ENCODE measurements around the gene PAQR9.
A peak's percentile ranks its signal among the peaks of the same experiment; 100 is the strongest.

PAQR9 gene

DNA sequence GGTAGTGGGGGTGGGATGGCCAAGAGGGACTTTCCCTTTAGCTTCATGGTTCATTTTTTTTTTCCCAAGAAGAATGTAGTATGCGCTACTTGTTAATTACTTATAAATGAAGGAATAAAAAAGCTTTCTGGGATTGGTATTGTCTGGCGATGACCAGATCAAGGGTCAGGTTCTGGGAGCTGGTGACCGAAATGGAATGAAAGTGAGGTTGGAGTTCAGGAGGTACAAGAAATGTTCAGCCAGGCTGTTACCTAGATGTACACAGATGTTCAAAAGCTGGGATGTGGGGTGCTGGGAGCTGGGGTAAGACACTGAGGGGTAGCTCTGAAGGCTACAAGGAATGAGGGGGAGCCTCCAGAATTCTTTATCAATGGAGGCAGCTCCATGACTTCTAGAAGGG, 20.8 kb upstream of the PAQR9 start:
- Histone ChIP-seq H3K4me3 (no peak overlapping the region), H3K27ac (no peak overlapping the region)

GRCh38 chr3:142983318-142983717, 19.8 kb upstream of the PAQR9 start:
- no peak overlapping the region for H3K4me3 ChIP-seq
- no peak overlapping the region for H3K27ac ChIP-seq

DNA sequence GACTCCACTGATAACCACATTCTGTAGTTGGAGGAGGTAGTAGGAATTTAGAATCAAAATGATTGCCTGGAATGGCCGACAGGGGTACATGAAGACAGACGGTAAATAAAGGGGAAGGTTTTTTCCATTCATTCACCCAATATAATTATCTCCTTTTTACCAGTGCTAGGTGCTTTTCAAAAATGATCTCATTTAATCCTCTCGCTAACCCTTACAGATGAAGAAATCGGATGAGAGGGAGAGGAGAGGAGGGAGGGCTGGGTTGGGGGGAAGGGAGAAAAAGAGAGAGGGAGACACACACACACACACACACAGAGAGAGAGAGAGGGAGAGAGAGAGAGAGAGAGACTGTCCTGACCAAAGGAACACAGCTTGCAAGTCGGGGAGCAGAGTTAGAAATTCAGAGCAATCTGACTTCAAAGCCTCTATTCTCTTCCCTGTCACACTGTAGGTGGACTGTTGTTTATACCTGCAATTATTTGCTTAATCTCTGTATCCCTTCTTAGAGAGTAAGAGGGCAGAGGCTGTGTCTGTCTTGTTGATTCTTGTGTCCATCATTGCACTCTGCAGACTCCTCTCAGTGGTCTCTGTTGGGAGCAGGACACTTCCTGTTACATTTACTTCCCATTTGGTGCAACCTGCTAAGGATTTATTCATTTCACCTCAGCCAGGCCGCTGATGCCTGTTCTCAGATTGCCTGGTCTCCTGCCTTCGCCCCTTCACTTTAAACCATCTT, 18.7 kb upstream of the PAQR9 start:
- Histone ChIP-seq H3K4me3 (no peak overlapping the region), H3K27ac (no peak overlapping the region)

DNA sequence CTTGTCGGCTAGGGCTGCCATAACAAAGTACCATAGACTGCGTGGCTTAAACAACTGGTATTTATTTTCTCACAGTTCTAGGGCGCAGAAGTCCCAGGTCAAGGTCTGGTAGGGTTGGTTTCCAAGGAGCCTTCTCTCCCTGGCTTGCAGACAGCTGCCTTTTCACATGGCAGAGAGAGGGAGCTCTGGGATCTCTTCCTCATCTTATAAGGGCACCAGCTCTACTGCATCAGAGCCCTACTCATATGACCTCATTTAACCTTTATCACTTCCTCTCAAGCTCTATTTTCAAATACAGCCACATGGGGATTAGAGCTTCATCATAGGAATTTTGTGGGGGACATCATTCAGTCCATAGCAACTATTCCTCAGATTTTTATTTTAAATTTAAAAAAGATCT, 17.6 kb upstream of the PAQR9 start:
- H3K4me3 ChIP-seq, result no peak overlapping the region
- H3K27ac ChIP-seq, result no peak overlapping the region

- H3K4me3 ChIP-seq, result no peak overlapping the region
- H3K27ac ChIP-seq, result no peak overlapping the region
Measured at GRCh38 chr3:142977399-142977728, 13.9 kb upstream of the PAQR9 start.

GRCh38 chr3:142976621-142977398, 13.3 kb upstream of the PAQR9 start:
- Histone ChIP-seq H3K27ac (no peak overlapping the region), H3K4me3 (no peak overlapping the region)

GRCh38 chr3:142975316-142975995, 12.0 kb upstream of the PAQR9 start:
- Histone ChIP-seq H3K4me3 (no peak overlapping the region), H3K27ac (no peak overlapping the region)

GRCh38 chr3:142973217-142974009, 9.9 kb upstream of the PAQR9 start:
- H3K27ac ChIP-seq, result no peak overlapping the region
- H3K4me3 ChIP-seq, result no peak overlapping the region

DNA sequence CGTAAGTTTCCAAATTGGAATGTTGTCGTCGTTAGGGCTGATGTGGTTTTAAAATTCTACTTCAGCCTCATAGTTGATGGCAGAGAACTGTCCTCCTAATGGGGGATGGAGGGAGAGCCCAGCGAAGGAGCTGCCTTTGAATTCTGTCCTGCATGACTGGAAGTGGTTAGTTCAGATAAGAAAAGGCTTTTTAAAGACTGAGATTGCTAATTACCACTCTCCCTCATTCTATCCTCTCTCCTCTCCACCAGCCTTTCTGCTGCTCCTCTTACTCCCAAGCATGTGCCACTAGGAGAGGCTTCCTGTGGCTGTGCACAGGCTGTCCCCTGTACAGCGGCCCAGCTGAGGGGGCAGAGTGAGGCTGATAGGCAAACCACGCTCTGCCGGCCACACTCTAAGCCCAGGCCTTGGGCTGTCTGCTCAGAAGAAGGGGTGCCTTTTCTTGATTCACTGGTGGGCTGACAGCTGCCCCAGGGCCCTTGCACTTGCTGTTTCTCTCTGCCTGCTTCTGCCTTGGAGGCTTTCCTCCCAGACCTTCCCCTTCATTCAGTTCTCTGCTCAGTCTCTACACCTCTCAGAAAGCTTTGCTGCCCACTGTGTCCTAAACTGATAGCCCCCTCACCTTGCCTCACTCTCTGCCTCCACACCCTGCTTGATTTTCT, 8.7 kb upstream of the PAQR9 start:
- no peak overlapping the region for H3K4me3 ChIP-seq
- no peak overlapping the region for H3K27ac ChIP-seq

DNA sequence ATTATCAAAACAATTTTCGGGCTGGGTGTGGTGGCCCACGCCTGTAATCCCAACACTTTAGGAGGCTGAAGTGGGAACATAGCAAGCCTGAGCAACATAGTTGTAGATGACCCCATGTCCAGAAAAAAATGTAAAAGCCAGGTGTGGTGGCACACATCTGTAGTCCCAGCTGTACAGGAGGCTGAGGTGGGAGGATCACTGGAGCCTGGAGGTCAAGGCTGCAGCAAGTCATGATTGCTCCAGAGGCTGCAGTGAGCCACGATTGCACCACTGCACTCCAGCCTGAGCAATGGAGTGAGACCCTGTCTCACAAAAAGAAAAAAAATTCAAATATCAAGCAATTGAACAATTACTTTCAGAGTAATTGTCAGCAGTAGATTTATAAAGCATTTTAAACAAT, 8.0 kb upstream of the PAQR9 start:
- H3K27ac ChIP-seq, result no peak overlapping the region

GRCh38 chr3:142968319-142969025, 5.0 kb upstream of the PAQR9 start:
- no peak overlapping the region for H3K27ac ChIP-seq
- H3K4me3 ChIP-seq, result no peak overlapping the region

More for the DNA sequence above, 8.0 kb upstream of the PAQR9 start:
- no peak overlapping the region for H3K4me3 ChIP-seq

DNA sequence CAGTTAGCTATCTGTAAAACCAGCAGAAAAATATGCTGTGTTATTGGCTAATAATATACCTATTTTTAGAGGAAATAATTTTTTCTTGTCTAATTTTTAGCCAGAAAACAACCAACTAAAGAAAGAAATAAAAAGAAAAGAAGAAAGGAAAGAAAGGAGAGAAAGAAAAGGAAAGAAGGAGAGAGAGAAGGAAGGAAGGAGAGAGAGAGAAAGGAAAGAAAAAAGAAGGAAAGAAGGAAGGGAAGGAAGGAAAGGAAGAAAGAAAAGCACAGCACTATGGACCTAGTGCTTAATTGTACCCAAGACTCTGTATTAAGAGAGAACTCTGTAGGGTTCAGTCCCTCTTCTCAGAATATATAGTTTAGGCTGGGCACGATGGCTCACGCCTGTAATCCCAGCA, 3.3 kb upstream of the PAQR9 start:
- H3K4me3 ChIP-seq, result no peak overlapping the region
- H3K27ac ChIP-seq, result no peak overlapping the region

- no peak overlapping the region for H3K4me3 ChIP-seq
- H3K27ac ChIP-seq, result no peak overlapping the region
Measured at GRCh38 chr3:142965581-142965980, 2.1 kb upstream of the PAQR9 start.

GRCh38 chr3:142963234-142963515, 299 bp downstream of the PAQR9 start:
- Histone ChIP-seq H3K27ac (no peak overlapping the region), H3K4me3 (peak overlapping the region in 5 of 7 experiments; percentile 8 to 48 (median 41))

DNA sequence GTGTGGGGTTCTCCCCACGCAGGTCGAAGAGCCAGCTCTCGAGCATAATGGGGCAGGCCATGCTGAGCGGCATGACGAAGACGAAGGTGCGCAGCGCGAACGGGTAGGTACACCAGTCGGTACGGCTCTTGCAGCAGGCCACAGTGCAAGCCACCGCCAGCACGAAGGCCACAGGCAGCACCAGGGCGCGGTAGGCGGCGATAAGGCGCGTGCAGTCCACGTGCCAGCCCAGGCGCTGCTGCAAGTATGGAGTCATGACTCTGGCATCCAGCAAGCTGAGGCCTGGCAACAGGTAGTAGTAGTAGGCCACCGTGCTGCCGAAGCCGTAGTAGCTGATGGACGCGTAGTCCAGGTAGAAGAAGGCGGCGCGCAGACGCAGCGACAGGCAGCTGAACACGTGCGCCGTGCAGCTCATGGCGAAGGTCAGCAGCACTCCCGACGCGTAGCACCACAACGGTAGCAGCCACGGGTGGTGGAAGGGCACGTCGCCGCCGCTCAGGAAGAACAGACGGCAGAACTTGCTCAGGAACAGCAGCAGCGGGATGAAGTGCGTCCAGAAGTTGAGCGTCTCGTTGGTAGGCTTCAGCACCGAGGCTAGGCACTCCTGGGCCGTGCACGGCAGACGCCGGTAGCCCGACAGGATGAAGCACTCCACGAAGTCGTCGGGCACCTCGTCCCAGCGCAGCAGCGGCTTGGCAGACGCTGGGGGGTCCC, 797 bp downstream of the PAQR9 start:
- Histone ChIP-seq H3K4me3 (peak overlapping the region in 3 of 7 experiments; percentile 8 to 45 (median 41)), H3K27ac (no peak overlapping the region)

- H3K4me3 ChIP-seq, result no peak overlapping the region
- no peak overlapping the region for H3K27ac ChIP-seq
Measured at GRCh38 chr3:142962175-142962519, 1.3 kb downstream of the PAQR9 start.

- no peak overlapping the region for H3K27ac ChIP-seq
- no peak overlapping the region for H3K4me3 ChIP-seq
Measured at GRCh38 chr3:142961539-142961938, 1.9 kb downstream of the PAQR9 start.

- no peak overlapping the region for H3K27ac ChIP-seq
- no peak overlapping the region for H3K4me3 ChIP-seq
Measured at GRCh38 chr3:142960322-142960850, 3.1 kb downstream of the PAQR9 start.
